Activated T-cell treated with anti-CD3 and anti-CD28 coated beads, Interleukin-2, amount 50 U/mL, for 48 hours (primary cell): ENCODE results near the gene CTXND2.
"Not testable (repeated sequence)": the region's sequence is repeated elsewhere in the genome, so short reads cannot be mapped to it uniquely, and the experiment has no call there.

Experiments used
- DNase-seq, 2 experiments: peaks; one replicate each; pipeline ENCODE4 v3.0.0-alpha.2; 2020

The CTXND2 gene

GRCh38 chr1:150887018-150887417 lies at the start of gene CTXND2:
Gene CTXND2 (plus strand): TSS chr1:150887136. CDS start chr1:150912315, 25,179 bp downstream.
- DNase-seq, result no peak

- DNase-seq, result not testable (repeated sequence)
These were observed 46.1 kb upstream of the CTXND2 start for GRCh38 chr1:150840850-150841249.

- DNase-seq, result no peak
These were observed 45.3 kb upstream of the CTXND2 start for GRCh38 chr1:150841626-150842025.

- no peak for DNase-seq
These were observed 44.6 kb upstream of the CTXND2 start for GRCh38 chr1:150842343-150842742.

- DNase-seq, result no peak
These were observed 44.0 kb upstream of the CTXND2 start for GRCh38 chr1:150842964-150843363.

- no peak for DNase-seq
These were observed 43.5 kb upstream of the CTXND2 start for GRCh38 chr1:150843474-150843873.

- DNase-seq, result no peak
These were observed 40.3 kb upstream of the CTXND2 start for GRCh38 chr1:150846473-150847146.

GRCh38 chr1:150850801-150851362 lies 36.1 kb upstream of the CTXND2 start:
- DNase-seq, result not testable (repeated sequence)

GRCh38 chr1:150852734-150853133 lies 34.2 kb upstream of the CTXND2 start:
- DNase-seq, result not testable (repeated sequence)

- DNase-seq, result no peak
These were observed 23.2 kb upstream of the CTXND2 start for GRCh38 chr1:150863724-150864123.

- not testable (repeated sequence) for DNase-seq
These were observed 22.7 kb upstream of the CTXND2 start for GRCh38 chr1:150864200-150864599.

GRCh38 chr1:150869683-150870082 lies 17.3 kb upstream of the CTXND2 start:
- no peak for DNase-seq

GRCh38 chr1:150872572-150872971 lies 14.4 kb upstream of the CTXND2 start:
- no peak for DNase-seq

GRCh38 chr1:150873521-150873920 lies 13.4 kb upstream of the CTXND2 start:
- DNase-seq, result no peak

- DNase-seq, result no peak
These were observed 12.3 kb upstream of the CTXND2 start for GRCh38 chr1:150874455-150875196.

GRCh38 chr1:150875197-150876118 lies 11.5 kb upstream of the CTXND2 start:
- no peak for DNase-seq

- DNase-seq, result no peak
These were observed 10.8 kb upstream of the CTXND2 start for GRCh38 chr1:150876119-150876454.

GRCh38 chr1:150878931-150879330 lies 8.0 kb upstream of the CTXND2 start:
- DNase-seq, result not testable (repeated sequence)

- DNase-seq, result no peak
These were observed 5.4 kb upstream of the CTXND2 start for GRCh38 chr1:150881331-150882070.

GRCh38 chr1:150883121-150883520 lies 3.8 kb upstream of the CTXND2 start:
- not testable (repeated sequence) for DNase-seq

- DNase-seq, result no peak
These were observed 1.8 kb downstream of the CTXND2 start for GRCh38 chr1:150888727-150889126.

GRCh38 chr1:150890033-150890416 lies 3.1 kb downstream of the CTXND2 start:
- DNase-seq, result no peak
